ENCODE measurements around the gene TNFRSF25. TPM values are rescaled to one million over a fixed set of nuclear protein-coding genes. Genes with fewer than 3 reads are reported as not detected.
A peak's percentile ranks its signal among the peaks of the same experiment; 100 is the strongest.

TNFRSF25 gene
- total RNA-seq, 2 experiments from 2014 or later, result 82.4 to 87.0 TPM

DNA sequence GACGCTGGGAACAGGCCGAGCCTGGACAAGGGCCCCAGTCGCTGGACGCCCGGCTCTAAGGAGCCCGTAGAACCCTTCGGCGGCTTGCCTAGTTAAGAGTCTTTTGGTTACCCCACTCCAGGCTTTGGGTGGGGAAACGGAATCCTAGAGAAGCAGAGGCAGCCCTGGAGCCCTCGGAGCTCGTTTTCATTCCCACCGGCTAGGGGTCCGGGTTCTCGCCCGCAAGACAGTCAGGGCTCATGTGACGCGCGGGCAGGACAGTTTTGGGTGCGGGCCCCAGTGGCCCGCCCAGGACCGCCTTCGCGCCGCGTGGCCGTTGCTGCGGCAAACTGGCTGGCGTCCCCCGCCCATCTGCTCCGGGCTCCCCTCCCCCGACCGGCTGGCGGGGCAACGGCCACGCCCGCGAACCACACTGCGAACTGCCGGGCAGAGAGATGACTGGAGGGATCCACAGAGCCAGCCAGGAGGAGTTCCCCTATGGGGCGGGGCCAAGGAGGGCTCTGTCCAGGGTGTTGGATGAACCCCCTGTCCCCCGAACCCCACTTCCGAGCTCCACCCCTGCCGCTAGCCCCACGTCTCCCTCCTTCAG is 45.4 kb downstream of the TNFRSF25 start:
- Mint-ChIP-seq H3K9me3 (no peaks in the 10 kb centered on the region), H3K36me3 (ENCODE audit: low read depth) (no peaks in the 10 kb centered on the region), H3K27me3 (ENCODE audit: low read depth) (peaks cover 63% of the 10 kb centered on the region), H3K4me3 (no peak overlapping the region), H3K4me1 (ENCODE audit: low read depth) (peaks cover 11% of the 10 kb centered on the region), H3K27ac (no peak overlapping the region)
- intact Hi-C loops (cut with micrococcal nuclease), result no loop called here
- no peak for DNase-seq
- CTCF ChIA-PET, result interaction anchor here (0.6 to 1.7 kb wide), 6 partner anchors 10 to 627 kb away, joined by 3 to 12 read pairs (median 4); no protein-coding TSS in a partner anchor

DNA sequence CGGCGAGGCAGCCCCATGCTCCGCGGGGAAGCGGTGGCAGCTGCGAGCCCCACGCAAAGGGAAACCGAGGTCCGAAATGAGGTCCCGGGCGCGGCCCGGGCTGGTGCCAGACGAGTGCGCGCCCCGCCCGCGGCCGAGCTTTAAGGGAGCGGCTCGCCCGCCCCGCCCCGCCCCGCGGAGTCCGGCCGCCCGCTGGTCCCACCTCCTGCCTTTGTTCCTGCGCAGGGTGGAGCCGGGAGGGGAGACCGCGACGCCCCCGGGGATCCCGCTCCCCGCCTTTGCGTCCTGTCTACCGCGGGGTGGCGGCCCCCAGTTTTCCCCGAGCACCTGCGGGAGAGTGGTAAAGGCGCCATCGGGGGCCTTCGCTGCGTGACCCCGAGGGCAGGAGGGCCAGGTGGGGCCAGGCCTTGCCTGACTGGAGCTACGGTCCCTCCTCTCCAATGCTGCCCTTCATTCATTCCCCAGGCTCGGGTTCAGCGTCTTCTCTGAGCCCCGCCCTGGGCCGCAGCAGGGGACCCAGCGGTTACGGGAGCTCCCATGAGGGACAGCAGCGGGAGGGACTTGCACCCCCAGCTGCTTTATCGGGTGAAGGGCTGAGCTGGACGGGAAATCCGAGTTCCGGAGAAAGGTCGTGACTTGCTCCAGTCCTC is 46.0 kb downstream of the TNFRSF25 start, which contains the start of gene HES2:
Gene HES2 (minus strand): TSS at position 116 of the 650 bp plus-strand sequence. CDS start 99 bp downstream, at position 17.
- CTCF ChIA-PET, result interaction anchor here (0.6 to 1.7 kb wide), 5 partner anchors 11 to 628 kb away, joined by 3 to 12 read pairs (median 3); no protein-coding TSS in a partner anchor
- H3K36me3 Mint-ChIP-seq (ENCODE audit: low read depth), result no peaks in the 10 kb centered on the region
- peaks cover 15% of the 10 kb centered on the region for H3K4me1 Mint-ChIP-seq (ENCODE audit: low read depth)
- peak within 1 kb of the TSS; percentile 21 for H3K4me3 Mint-ChIP-seq
- intact Hi-C loops (cut with micrococcal nuclease), result no loop called here
- no peak within 1 kb of the TSS for H3K27ac Mint-ChIP-seq
- H3K27me3 Mint-ChIP-seq (ENCODE audit: low read depth), result peaks cover 68% of the 10 kb centered on the region
- DNase-seq, result no peak
- no peaks in the 10 kb centered on the region for H3K9me3 Mint-ChIP-seq

- CTCF ChIA-PET, result interaction anchor here (1.1 kb wide), 1 partner anchor 70 kb away, joined by 4 read pairs; no protein-coding TSS in a partner anchor
- Mint-ChIP-seq H3K27me3 (ENCODE audit: low read depth) (peaks cover 72% of the 10 kb centered on the region), H3K4me3 (peak overlapping the region; percentile 21), H3K27ac (no peak overlapping the region), H3K9me3 (no peaks in the 10 kb centered on the region), H3K4me1 (ENCODE audit: low read depth) (peaks cover 20% of the 10 kb centered on the region), H3K36me3 (ENCODE audit: low read depth) (no peaks in the 10 kb centered on the region)
- DNase-seq, result no peak
- intact Hi-C loops (cut with micrococcal nuclease), result no loop called here
Observed at GRCh38 chr1:6419397-6419803, 46.6 kb downstream of the TNFRSF25 start.

DNA sequence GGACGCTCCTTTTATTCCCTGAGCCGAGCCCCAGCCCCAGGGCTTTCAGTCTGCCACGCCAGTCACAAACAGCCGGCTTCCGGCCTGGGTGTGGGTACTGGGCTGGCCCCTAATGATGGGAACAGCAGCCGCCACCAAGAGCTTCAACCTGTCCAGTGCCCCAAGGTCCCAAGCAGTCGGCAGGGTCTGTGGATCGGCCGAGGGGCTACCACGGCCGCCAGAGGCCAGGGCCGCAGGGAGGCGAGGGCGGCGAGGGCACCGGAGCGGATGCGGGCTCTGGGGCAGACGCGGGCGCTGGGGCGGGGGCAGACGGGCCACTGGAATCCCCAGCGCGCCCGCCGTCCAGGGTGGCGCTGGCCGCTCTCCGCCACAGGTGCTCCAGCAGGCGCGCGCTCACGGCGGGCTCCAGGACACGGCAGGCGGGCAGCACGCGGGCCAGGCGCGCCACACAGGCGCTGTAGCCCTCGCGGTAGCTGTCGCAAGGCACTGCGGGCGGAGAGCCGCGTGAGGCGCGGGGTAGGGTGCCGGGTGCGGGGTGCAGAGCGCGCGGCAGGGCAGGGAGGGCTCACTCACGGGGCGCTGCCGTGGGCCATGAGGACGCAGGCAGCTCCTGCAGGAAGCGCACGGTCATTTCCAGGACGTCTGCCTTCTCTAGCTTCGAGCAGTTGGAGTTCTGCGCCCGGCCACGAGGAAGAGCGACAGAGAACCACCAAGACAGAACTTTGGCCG is 47.1 kb downstream of the TNFRSF25 start:
- no peak overlapping the region for H3K27ac Mint-ChIP-seq
- intact Hi-C loops (cut with micrococcal nuclease), result no loop called here
- peak overlapping the region; percentile 21 for H3K4me3 Mint-ChIP-seq
- no peaks in the 10 kb centered on the region for H3K36me3 Mint-ChIP-seq (ENCODE audit: low read depth)
- peaks cover 18% of the 10 kb centered on the region for H3K4me1 Mint-ChIP-seq (ENCODE audit: low read depth)
- no peaks in the 10 kb centered on the region for H3K9me3 Mint-ChIP-seq
- DNase-seq, result no peak
- CTCF ChIA-PET, result no interaction called here
- peaks cover 69% of the 10 kb centered on the region for H3K27me3 Mint-ChIP-seq (ENCODE audit: low read depth)

DNA sequence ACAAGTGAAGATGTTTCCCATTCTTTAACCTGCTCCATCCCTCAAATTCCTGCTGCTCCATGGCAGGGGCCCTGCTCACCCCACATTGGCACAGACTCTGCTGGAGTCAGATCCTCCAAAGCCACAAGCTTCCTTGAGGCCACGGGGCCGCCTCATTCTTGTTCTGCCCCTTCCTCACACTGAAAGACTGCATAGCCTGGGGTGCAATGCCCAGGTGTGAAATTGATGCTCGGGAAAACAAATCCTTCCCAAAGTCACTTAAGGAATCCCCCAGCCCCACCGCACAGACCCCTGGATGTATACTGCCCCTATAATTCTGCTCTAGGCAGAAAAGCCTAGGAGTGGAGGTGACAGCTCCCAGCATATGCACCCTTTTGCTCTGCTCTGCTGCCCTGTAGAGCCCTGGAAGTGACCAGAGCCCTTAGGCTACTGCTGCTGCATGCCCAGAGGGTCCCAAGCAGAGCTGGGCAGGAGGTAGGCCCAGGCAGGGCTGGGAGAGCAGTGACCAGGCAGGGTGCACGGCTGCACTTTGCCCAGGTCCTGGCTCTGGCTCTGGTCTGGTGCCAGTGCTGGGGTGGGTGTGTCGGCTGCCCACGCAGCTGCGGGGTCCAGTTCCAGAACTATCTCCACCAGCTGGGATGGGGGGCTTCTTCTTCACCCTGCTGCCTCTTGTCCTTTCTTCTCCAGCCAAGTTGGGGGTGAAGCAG is 47.9 kb downstream of the TNFRSF25 start:
- Mint-ChIP-seq H3K27ac (peak overlapping the region; percentile 13), H3K36me3 (ENCODE audit: low read depth) (no peaks in the 10 kb centered on the region), H3K4me1 (ENCODE audit: low read depth) (peaks cover 16% of the 10 kb centered on the region), H3K27me3 (ENCODE audit: low read depth) (peaks cover 66% of the 10 kb centered on the region), H3K4me3 (no peak overlapping the region), H3K9me3 (no peaks in the 10 kb centered on the region)
- CTCF ChIA-PET, result no interaction called here
- intact Hi-C loops (cut with micrococcal nuclease), result no loop called here
- no peak for DNase-seq

DNA sequence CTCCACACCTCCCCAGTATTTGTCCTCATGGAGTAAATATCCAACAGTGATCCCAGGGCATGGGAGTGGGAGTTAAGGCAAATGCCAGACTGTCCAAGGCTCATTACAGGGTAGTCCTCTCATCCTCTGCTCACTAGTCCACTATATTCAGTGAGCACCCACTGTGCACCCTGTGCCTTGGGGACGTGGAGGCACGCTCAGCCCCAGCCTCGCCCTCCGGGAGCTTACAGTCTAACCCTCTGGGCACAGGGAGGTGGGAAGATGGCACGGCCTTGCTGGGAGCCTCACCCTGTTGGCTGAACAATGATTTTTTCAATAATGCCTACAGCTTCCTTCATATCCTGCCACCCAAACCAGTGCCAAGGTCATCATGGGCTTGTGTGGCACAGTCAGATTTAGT is 49.1 kb downstream of the TNFRSF25 start:
- Mint-ChIP-seq H3K9me3 (no peaks in the 10 kb centered on the region), H3K4me1 (ENCODE audit: low read depth) (peaks cover 16% of the 10 kb centered on the region), H3K36me3 (ENCODE audit: low read depth) (no peaks in the 10 kb centered on the region), H3K4me3 (no peak overlapping the region), H3K27me3 (ENCODE audit: low read depth) (peaks cover 65% of the 10 kb centered on the region), H3K27ac (no peak overlapping the region)
- intact Hi-C loops (cut with micrococcal nuclease), result no loop called here
- CTCF ChIA-PET, result no interaction called here
- no peak for DNase-seq

GRCh38 chr1:6416295-6416656 is 49.7 kb downstream of the TNFRSF25 start:
- Mint-ChIP-seq H3K4me3 (no peak overlapping the region), H3K27ac (no peak overlapping the region), H3K36me3 (ENCODE audit: low read depth) (no peaks in the 10 kb centered on the region), H3K27me3 (ENCODE audit: low read depth) (peaks cover 61% of the 10 kb centered on the region), H3K4me1 (ENCODE audit: low read depth) (peaks cover 16% of the 10 kb centered on the region), H3K9me3 (no peaks in the 10 kb centered on the region)
- CTCF ChIA-PET, result no interaction called here
- intact Hi-C loops (cut with micrococcal nuclease), result no loop called here
- no peak for DNase-seq

DNA sequence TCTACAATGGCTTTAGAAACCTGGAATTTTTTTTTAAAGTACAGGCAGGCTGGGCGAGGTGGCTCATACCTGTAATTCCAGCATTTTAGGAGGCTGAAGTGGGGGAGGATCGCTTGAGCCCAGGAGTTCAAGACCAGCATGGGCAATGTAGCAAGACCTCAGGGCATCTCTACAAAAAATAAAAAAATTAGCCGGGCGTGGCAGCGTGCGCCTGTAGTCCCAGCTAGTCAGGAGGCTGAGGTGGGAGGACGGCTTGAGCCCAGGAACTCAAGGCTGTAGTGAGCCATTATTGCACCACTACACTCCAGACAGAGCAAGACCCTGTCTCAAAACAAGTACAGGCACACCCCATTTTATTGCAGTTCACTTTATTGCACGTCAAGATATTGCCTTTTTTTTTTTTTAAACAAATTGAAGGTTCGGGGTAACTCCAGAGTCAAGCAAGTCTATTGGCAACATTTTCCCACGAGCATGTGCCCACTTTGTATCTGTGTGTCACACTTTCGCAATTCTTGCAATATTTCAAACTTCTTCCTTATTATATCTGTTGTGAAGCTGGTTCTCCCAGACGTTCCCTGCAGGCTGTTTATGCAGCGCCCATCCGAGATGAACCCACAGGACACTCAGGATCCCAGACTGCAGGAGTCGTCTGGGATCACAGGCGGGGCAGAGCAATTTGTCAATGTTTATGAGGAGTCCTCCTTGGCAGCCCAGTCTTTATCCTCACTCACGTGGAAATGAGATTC is 50.9 kb downstream of the TNFRSF25 start:
- Mint-ChIP-seq H3K9me3 (no peaks in the 10 kb centered on the region), H3K4me1 (ENCODE audit: low read depth) (peaks cover 16% of the 10 kb centered on the region), H3K27me3 (ENCODE audit: low read depth) (peaks cover 54% of the 10 kb centered on the region), H3K36me3 (ENCODE audit: low read depth) (no peaks in the 10 kb centered on the region), H3K27ac (peak overlapping the region; percentile 81), H3K4me3 (no peak overlapping the region)
- intact Hi-C loops (cut with micrococcal nuclease), result no loop called here
- CTCF ChIA-PET, result interaction anchor here (0.6 to 2.2 kb wide), 10 partner anchors 8 to 209 kb away, joined by 3 to 13 read pairs (median 4); no protein-coding TSS in a partner anchor
- no peak for DNase-seq

GRCh38 chr1:6414443-6414844 is 51.5 kb downstream of the TNFRSF25 start:
- DNase-seq, result peak; percentile 77
- intact Hi-C loops (cut with micrococcal nuclease), result no loop called here
- H3K4me3 Mint-ChIP-seq, result no peak overlapping the region
- CTCF ChIA-PET, result interaction anchor here (0.6 to 2.2 kb wide), 9 partner anchors 9 to 208 kb away, joined by 3 to 13 read pairs (median 4); no protein-coding TSS in a partner anchor
- no peaks in the 10 kb centered on the region for H3K9me3 Mint-ChIP-seq
- H3K4me1 Mint-ChIP-seq (ENCODE audit: low read depth), result peaks cover 16% of the 10 kb centered on the region
- H3K27ac Mint-ChIP-seq, result peak overlapping the region; percentile 81
- H3K36me3 Mint-ChIP-seq (ENCODE audit: low read depth), result no peaks in the 10 kb centered on the region
- H3K27me3 Mint-ChIP-seq (ENCODE audit: low read depth), result peaks cover 53% of the 10 kb centered on the region

GRCh38 chr1:6412896-6413295 is 53.1 kb downstream of the TNFRSF25 start:
- no peaks in the 10 kb centered on the region for H3K9me3 Mint-ChIP-seq
- intact Hi-C loops (cut with micrococcal nuclease), result no loop called here
- peaks cover 14% of the 10 kb centered on the region for H3K4me1 Mint-ChIP-seq (ENCODE audit: low read depth)
- peaks cover 42% of the 10 kb centered on the region for H3K27me3 Mint-ChIP-seq (ENCODE audit: low read depth)
- no peak overlapping the region for H3K4me3 Mint-ChIP-seq
- no peak for DNase-seq
- CTCF ChIA-PET, result interaction anchor here (0.7 to 1.5 kb wide), 3 partner anchors 8 to 79 kb away, joined by 3 to 4 read pairs (median 3); no protein-coding TSS in a partner anchor
- no peaks in the 10 kb centered on the region for H3K36me3 Mint-ChIP-seq (ENCODE audit: low read depth)
- no peak overlapping the region for H3K27ac Mint-ChIP-seq

Measured in activated naive CD4-positive, alpha-beta T cell treated with anti-CD3 and anti-CD28 coated beads for 36 hours (primary cell).